ENCODE measurements around the gene CSF1. TPM values are rescaled to one million over a fixed set of nuclear protein-coding genes. Genes with fewer than 3 reads are reported as not detected.

The CSF1 gene
- total and polyA plus RNA-seq, 7 donors = 3.7 to 14.7 (median 10.6) TPM

- DNase-seq (peak in 1 of 2 donors; percentile 41), ATAC-seq (no peak)
- H3K4me1 ChIP-seq = no peaks in the 10 kb centered on the region
- WGBS, 3 donors = 33 to 40% (median 34%) methylated on average over 12 of the region's 12 CpGs
- H3K27ac ChIP-seq = peak overlapping the region; percentile 12
- H3K9me3 ChIP-seq = peaks cover 4% of the 10 kb centered on the region
- TF ChIP-seq, protein P1, sequence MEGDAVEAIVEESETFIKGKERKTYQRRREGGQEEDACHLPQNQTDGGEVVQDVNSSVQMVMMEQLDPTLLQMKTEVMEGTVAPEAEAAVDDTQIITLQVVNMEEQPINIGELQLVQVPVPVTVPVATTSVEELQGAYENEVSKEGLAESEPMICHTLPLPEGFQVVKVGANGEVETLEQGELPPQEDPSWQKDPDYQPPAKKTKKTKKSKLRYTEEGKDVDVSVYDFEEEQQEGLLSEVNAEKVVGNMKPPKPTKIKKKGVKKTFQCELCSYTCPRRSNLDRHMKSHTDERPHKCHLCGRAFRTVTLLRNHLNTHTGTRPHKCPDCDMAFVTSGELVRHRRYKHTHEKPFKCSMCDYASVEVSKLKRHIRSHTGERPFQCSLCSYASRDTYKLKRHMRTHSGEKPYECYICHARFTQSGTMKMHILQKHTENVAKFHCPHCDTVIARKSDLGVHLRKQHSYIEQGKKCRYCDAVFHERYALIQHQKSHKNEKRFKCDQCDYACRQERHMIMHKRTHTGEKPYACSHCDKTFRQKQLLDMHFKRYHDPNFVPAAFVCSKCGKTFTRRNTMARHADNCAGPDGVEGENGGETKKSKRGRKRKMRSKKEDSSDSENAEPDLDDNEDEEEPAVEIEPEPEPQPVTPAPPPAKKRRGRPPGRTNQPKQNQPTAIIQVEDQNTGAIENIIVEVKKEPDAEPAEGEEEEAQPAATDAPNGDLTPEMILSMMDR (IDR thresholded peaks at IDR 0.05) = no peak
- no peaks in the 10 kb centered on the region for H3K36me3 ChIP-seq (ENCODE audit: insufficient read depth in 1 of 2, low read depth in 1 of 2)
- intact Hi-C loops (cut with DNase I) = no loop called here
- no peak overlapping the region for H3K4me3 ChIP-seq
- H3K27me3 ChIP-seq (ENCODE audit: insufficient read depth in 3 of 3, low read length in 2 of 3) = no peaks in the 10 kb centered on the region
Observed at GRCh38 chr1:109864930-109865612, 45.6 kb upstream of the CSF1 start.

- intact Hi-C loops (cut with DNase I) = no loop called here
- ATAC-seq = no peak
- H3K4me3 ChIP-seq = no peak overlapping the region
- H3K27ac ChIP-seq = no peak overlapping the region
- 98 to 100% (median 99%) methylated on average over 2 of the region's 2 CpGs for WGBS, 3 donors
- TF ChIP-seq, protein P1 (IDR thresholded peaks at IDR 0.05) = no peak
- H3K36me3 ChIP-seq (ENCODE audit: insufficient read depth in 1 of 2, low read depth in 1 of 2) = no peaks in the 10 kb centered on the region
- no peak for DNase-seq
- H3K9me3 ChIP-seq = no peaks in the 10 kb centered on the region
- no peaks in the 10 kb centered on the region for H3K4me1 ChIP-seq
- no peaks in the 10 kb centered on the region for H3K27me3 ChIP-seq (ENCODE audit: insufficient read depth in 3 of 3, low read length in 2 of 3)
Observed at GRCh38 chr1:109866071-109866470, 44.6 kb upstream of the CSF1 start.

DNA sequence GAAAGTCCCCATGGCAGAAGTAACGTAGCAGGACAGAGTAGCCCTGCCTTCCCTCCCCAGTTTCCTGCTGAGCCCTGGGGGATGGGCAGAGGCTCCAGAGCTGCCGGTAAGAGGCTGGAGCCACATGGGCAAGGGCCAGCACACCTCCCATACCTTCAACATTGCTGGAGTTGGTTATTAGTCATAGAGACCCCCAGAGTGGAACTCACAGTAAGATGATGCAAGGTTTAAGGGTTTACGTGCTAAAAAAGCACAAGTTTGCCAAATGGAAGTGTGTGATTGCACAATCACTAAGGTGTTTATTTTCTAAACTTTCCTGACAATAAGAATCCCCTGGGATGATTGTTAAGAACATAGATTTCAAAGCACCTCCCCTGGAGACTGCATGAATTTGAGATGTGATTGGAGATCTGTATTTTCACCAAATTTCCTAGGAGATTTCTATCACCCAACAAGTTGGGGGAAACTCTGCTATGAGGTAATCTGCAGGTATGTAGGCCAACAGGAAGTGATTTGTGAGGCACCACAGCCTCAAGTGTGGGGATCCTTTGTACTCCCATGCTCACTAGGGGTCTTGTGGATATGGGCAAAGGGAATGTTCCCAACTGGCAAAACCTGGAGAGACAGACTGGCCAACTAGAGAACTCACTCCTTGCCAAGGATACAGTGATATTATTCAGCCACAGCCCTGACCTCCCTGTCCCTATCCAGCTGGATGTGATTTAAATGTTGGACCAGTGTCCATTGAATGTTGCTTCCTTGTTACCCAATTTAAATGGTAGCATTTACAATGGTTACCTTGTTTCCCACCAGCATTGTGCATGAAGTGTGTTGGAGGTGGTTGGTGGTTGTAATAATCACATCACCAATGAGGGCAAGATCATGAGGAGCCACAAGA is 37.1 kb upstream of the CSF1 start:
- TF ChIP-seq, protein P1 (IDR thresholded peaks at IDR 0.05) = no peak
- Histone ChIP-seq H3K27me3 (ENCODE audit: insufficient read depth in 3 of 3, low read length in 2 of 3) (peaks cover 0 to 7% (median 0%) of the 10 kb centered on the region in 3 donors), H3K4me1 (no peaks in the 10 kb centered on the region), H3K4me3 (no peak overlapping the region), H3K9me3 (no peaks in the 10 kb centered on the region), H3K27ac (no peak overlapping the region), H3K36me3 (ENCODE audit: insufficient read depth in 1 of 2, low read depth in 1 of 2) (no peaks in the 10 kb centered on the region)
- ATAC-seq (peak in 1 of 4 donors; percentile 39), DNase-seq (no peak)
- intact Hi-C loops (cut with DNase I) = no loop called here
- WGBS, 3 donors = 62 to 64% (median 64%) methylated on average over 3 of the region's 3 CpGs

- intact Hi-C loops (cut with DNase I) = no loop called here
- Histone ChIP-seq H3K27me3 (ENCODE audit: insufficient read depth in 3 of 3, low read length in 2 of 3) (peaks cover 0 to 7% (median 0%) of the 10 kb centered on the region in 3 donors), H3K27ac (no peak overlapping the region), H3K4me3 (no peak overlapping the region), H3K9me3 (no peaks in the 10 kb centered on the region), H3K4me1 (no peaks in the 10 kb centered on the region), H3K36me3 (ENCODE audit: insufficient read depth in 1 of 2, low read depth in 1 of 2) (no peaks in the 10 kb centered on the region)
- DNase-seq (no peak), ATAC-seq (no peak)
- TF ChIP-seq, protein P1 (IDR thresholded peaks at IDR 0.05) = no peak
- 68 to 88% (median 78%) methylated on average over 2 of the region's 2 CpGs for WGBS, 3 donors
Observed at GRCh38 chr1:109874445-109874844, 36.2 kb upstream of the CSF1 start.
